NCI-H1436 treated with DMSO at 0.1 percent for 48 hours (cell line): ENCODE data around the gene FBXO48.

Experiments used
- DNase-seq: peaks from one replicate; lab custom pipeline; 2025; lab: John Stamatoyannopoulos, UW

The FBXO48 gene

DNA sequence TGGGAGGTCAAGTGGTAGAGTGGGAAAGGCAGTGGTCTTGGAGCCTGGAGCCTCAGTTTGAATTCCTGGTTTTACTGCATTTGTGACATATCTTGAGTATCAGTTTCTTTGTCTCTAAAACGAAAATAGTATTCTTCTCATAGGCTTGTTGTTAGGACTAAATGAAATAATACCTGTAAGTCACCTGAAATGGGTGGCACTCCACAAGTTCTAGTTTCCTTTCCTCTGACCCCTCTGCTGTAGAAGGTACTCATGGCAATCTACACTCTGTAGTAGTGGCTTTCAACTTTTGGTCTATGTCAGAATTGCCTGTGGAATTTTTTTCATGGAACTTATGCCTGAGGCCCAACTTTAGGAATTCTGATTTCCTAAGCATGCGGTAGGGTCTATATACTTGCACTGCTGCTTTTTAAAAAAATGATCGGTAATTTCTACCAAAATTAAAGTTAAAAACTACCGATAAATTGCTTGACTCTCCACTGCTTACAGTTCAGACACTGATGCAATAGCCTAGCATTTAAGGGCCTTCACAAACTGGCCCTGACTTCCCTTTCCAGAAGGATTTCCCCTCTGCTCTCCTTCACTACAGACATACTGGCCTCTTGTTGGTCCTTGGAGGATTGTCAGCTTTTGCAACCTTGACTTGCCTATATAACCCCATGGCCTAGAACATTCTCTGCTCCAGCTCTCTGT is 54.8 kb downstream of the FBXO48 start:
- DNase-seq: no peak

DNA sequence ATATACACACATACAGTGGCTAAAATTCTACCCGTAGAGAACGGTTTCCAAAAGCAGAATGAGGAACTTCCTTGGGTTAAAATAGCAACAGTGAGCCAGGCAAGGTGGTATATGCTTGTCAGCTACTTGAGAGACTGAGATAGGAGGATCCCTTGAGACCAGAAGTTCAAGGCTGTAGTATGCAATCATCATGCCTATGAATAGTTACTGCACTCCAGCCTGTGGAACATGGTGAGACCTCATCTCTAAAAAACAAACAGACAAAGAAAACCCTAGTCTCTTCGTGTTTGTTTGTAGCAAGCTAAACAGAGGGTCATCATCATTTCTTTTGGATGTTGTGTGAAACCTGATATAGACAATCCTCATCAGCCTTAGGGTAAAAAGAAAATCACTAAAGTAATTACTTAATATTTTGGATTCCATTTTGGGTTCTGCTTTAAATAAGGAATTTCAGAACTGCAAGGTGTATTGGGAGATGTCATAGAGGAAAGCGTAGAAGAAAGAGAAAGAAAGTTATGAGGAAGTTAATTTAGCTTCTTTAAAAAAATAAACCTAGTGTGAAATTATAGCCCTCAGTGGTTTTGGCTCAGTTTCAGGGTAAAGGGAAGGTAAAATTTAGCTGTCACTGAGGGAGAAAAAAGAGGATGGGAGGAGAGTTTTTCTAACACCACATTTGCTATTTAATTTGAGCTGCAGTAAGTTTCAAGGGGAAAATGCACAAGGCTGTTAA is 55.5 kb downstream of the FBXO48 start:
- no peak for DNase-seq
